ENCODE measurements around the gene RETREG1. TPM values are rescaled to one million over a fixed set of nuclear protein-coding genes. Genes with fewer than 3 reads are reported as not detected.

Gene RETREG1
- total and polyA plus RNA-seq, 2 donors (not counting 3 experiments of a cell fraction or from before 2014, with no cell fraction given): 0.46 TPM; not detected in 1

- no peaks in the 10 kb centered on the region for H3K36me3 ChIP-seq (ENCODE audit: control insufficient read depth in 2 of 2, extremely low read depth in 1 of 2, insufficient read depth in 2 of 2, low read length in 2 of 2)
- no peak overlapping the region for H3K4me2 ChIP-seq (ENCODE audit: insufficient read depth, low read length)
- H3K9me3 ChIP-seq (replicated peaks; ENCODE audit: control insufficient read depth, insufficient read depth, low read length): no peaks in the 10 kb centered on the region
- FAIRE-seq (no peak), DNase-seq (ENCODE audit: low read depth, low spot score) (no peak)
- TF ChIP-seq POLR2AphosphoS5 (IDR thresholded peaks at IDR 0.05; ENCODE audit: insufficient read depth, low read depth, low read length): no peak
- TF ChIP-seq MYC (IDR thresholded peaks at IDR 0.05; ENCODE audit: low read depth, low read length): no peak
- no peak for TF ChIP-seq FOS (IDR thresholded peaks at IDR 0.05; ENCODE audit: borderline replicate concordance, insufficient read depth, low read length)
- TF ChIP-seq CTCF (IDR thresholded peaks at IDR 0.05; ENCODE audit: extremely low read depth in 1 of 2, insufficient read depth in 1 of 2, low read depth in 1 of 2, low read length in 2 of 2): no peak
- no peak for TF ChIP-seq GATA2 (IDR thresholded peaks at IDR 0.05; ENCODE audit: insufficient read depth, insufficient read length, low read depth, low read length)
- TF ChIP-seq EZH2 (IDR thresholded peaks at IDR 0.05; ENCODE audit: borderline replicate concordance, low read depth, low read length, severe bottlenecking): no peak
- H3K27ac ChIP-seq (ENCODE audit: insufficient read depth, low read depth, low read length): no peak overlapping the region
- no peaks in the 10 kb centered on the region for H3K27me3 ChIP-seq (ENCODE audit: control insufficient read depth in 2 of 2, insufficient read depth in 2 of 2, low read length in 2 of 2)
- no peaks in the 10 kb centered on the region for H3K4me1 ChIP-seq (ENCODE audit: control insufficient read depth, extremely low read depth, insufficient read depth, low read length)
- intact Hi-C loops (cut with micrococcal nuclease): no loop called here
- no peaks in the 10 kb centered on the region for H4K20me1 ChIP-seq (replicated peaks; ENCODE audit: control insufficient read depth, extremely low read depth, insufficient read depth, low read length)
- no peak overlapping the region for H3K9ac ChIP-seq (replicated peaks; ENCODE audit: extremely low read depth, insufficient read depth, low read length)
- no peaks in the 10 kb centered on the region for H3K9me1 ChIP-seq (replicated peaks; ENCODE audit: control insufficient read depth, extremely low read depth, insufficient read depth, low read length)
- CTCF ChIA-PET: interaction anchor here (1.6 kb wide), 1 partner anchor 14 kb away, joined by 4 read pairs; no protein-coding TSS in a partner anchor
- H3K4me3 ChIP-seq (replicated peaks in 1 of 3; ENCODE audit: insufficient read depth in 1 of 3, low read depth in 1 of 3, low read length in 3 of 3): no peak overlapping the region
- H2AFZ ChIP-seq (ENCODE audit: low read depth, low read length): no peak overlapping the region
- POLR2A ChIA-PET: no interaction called here
- dilution Hi-C loops (cut with MboI; ENCODE audit: extremely low pct_ligation_motif_present, low sequenced_read_pairs): no loop called here
- no peaks in the 10 kb centered on the region for H3K79me2 ChIP-seq (ENCODE audit: control insufficient read depth, insufficient read depth, low read length)
- no TSS peak for BruUV-seq (replicated peaks)
Measured at GRCh38 chr5:16536818-16537217, 80.0 kb downstream of the RETREG1 start.
